Activated gamma-delta T cell treated with anti-CD3 and anti-CD28 coated beads, Interleukin-2, amount 50 U/mL, for 16 hours (primary cell): ENCODE measurements around the gene KIAA0513.
"Not testable (repeated sequence)": the region's sequence is repeated elsewhere in the genome, so short reads cannot be mapped to it uniquely, and the experiment has no call there.

ENCODE experiments used
- DNase-seq: peaks from one replicate; pipeline ENCODE4 v3.0.0-alpha.2; 2020; ENCODE audit warnings: low read depth

Gene KIAA0513

GRCh38 chr16:85048921-85049562 is 21.4 kb downstream of the KIAA0513 start:
- DNase-seq, result no peak

GRCh38 chr16:85049706-85050305 is 22.2 kb downstream of the KIAA0513 start:
- no peak for DNase-seq

GRCh38 chr16:85051067-85051581 is 23.5 kb downstream of the KIAA0513 start:
- DNase-seq, result no peak

- no peak for DNase-seq
These were observed 24.1 kb downstream of the KIAA0513 start for GRCh38 chr16:85051683-85052082.

GRCh38 chr16:85052536-85052935 is 24.9 kb downstream of the KIAA0513 start:
- no peak for DNase-seq

GRCh38 chr16:85054321-85054720 is 26.7 kb downstream of the KIAA0513 start:
- not testable (repeated sequence) for DNase-seq

GRCh38 chr16:85054948-85055492 is 27.4 kb downstream of the KIAA0513 start:
- DNase-seq, result no peak

GRCh38 chr16:85055493-85056210 is 28.1 kb downstream of the KIAA0513 start:
- DNase-seq, result peak; percentile 71

GRCh38 chr16:85056211-85056748 is 28.7 kb downstream of the KIAA0513 start:
- DNase-seq, result no peak

- no peak for DNase-seq
These were observed 29.8 kb downstream of the KIAA0513 start for GRCh38 chr16:85057212-85057889.

GRCh38 chr16:85057948-85058347 is 30.4 kb downstream of the KIAA0513 start:
- no peak for DNase-seq

- DNase-seq, result no peak
These were observed 31.3 kb downstream of the KIAA0513 start for GRCh38 chr16:85058909-85059308.

- DNase-seq, result no peak
These were observed 34.0 kb downstream of the KIAA0513 start for GRCh38 chr16:85061566-85061965.

- no peak for DNase-seq
These were observed 34.7 kb downstream of the KIAA0513 start for GRCh38 chr16:85062323-85062722.

GRCh38 chr16:85062845-85063244 is 35.2 kb downstream of the KIAA0513 start:
- DNase-seq, result no peak

GRCh38 chr16:85064186-85064585 is 36.6 kb downstream of the KIAA0513 start:
- DNase-seq, result no peak

GRCh38 chr16:85065099-85065498 is 37.5 kb downstream of the KIAA0513 start:
- DNase-seq, result no peak

GRCh38 chr16:85066346-85066885 is 38.8 kb downstream of the KIAA0513 start:
- DNase-seq, result no peak

GRCh38 chr16:85067024-85067423 is 39.4 kb downstream of the KIAA0513 start:
- DNase-seq, result no peak

GRCh38 chr16:85067426-85067825 is 39.8 kb downstream of the KIAA0513 start:
- no peak for DNase-seq

- no peak for DNase-seq
These were observed 41.2 kb downstream of the KIAA0513 start for GRCh38 chr16:85068746-85069145.

- DNase-seq, result no peak
These were observed 41.6 kb downstream of the KIAA0513 start for GRCh38 chr16:85069171-85069570.
